GM18505 (cell line): Measurements from ENCODE around the gene ISM2.
"Not testable (repeated sequence)": the region's sequence is repeated elsewhere in the genome, so short reads cannot be mapped to it uniquely, and the experiment has no call there.

Experiments
- ATAC-seq: cut with Tn5 transposase; IDR thresholded peaks from one replicate; pipeline ENCODE4 v1.9.1; 2021; ENCODE audit not compliant: unreplicated experiment
- POLR2A ChIP-seq: IDR thresholded peaks from 4 replicates; pipeline ENCODE4 v1.6.1; 2011; ENCODE audit warnings: borderline replicate concordance; ENCODE audit not compliant: insufficient read depth, insufficient read length; ENCODE audit errors: extremely low read depth

The ISM2 gene

DNA sequence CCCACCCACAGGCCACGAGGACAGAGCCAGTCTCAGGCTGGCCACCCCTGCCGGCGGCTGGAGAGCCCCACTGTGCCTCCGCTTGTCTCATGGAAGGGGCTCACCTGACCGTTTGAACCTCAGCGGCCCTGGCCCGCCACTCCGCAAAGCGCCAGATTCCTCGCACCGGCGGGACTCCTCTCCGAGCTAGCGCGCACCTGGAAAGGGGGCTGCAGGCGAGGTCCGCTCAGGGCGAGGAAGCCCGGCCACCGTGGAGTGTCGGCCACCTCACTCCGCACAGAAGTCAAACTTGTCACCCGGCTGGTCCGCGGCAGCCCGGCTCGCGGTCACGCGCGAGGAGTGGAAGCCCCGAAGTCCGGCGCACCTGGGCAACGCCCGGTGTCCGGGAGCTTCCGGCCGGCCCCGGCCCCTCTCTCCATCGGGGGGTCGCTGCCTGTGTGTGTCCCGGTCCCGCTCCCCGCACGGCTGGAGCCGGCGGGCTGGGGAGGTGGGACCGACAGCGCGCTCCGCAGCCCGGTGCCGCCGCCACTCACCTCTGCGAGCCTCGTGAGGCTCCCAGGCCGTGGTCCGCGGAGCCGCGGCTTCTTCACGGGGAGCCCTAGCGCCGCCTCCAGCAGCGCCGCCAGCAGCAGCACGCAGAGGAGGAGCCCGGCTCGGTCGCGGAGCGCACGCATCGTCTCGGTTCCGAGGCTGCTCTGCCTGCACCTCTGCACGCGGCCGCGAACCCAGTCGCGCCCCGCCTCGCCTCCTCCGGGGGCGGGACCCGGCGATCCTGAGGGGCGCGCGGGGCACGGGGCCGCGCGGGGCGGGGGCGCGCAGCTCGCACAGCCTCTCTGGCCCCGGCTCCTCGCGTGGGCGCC, at the start of gene ISM2:
Gene ISM2, minus strand, starts transcription at position 697 of the 860 bp plus-strand sequence. Its CDS starts 23 bp downstream, at position 674.
- no peak for TF ChIP-seq POLR2A
- ATAC-seq = peak; percentile 75

- no peak for ATAC-seq
- no peak for TF ChIP-seq POLR2A
Measured at GRCh38 chr14:77547512-77548180, 49.0 kb upstream of the ISM2 start.

GRCh38 chr14:77545171-77545570, 46.6 kb upstream of the ISM2 start:
- not testable (repeated sequence) for ATAC-seq

- no peak for ATAC-seq
- no peak for TF ChIP-seq POLR2A
Measured at GRCh38 chr14:77544571-77544970, 46.0 kb upstream of the ISM2 start.

DNA sequence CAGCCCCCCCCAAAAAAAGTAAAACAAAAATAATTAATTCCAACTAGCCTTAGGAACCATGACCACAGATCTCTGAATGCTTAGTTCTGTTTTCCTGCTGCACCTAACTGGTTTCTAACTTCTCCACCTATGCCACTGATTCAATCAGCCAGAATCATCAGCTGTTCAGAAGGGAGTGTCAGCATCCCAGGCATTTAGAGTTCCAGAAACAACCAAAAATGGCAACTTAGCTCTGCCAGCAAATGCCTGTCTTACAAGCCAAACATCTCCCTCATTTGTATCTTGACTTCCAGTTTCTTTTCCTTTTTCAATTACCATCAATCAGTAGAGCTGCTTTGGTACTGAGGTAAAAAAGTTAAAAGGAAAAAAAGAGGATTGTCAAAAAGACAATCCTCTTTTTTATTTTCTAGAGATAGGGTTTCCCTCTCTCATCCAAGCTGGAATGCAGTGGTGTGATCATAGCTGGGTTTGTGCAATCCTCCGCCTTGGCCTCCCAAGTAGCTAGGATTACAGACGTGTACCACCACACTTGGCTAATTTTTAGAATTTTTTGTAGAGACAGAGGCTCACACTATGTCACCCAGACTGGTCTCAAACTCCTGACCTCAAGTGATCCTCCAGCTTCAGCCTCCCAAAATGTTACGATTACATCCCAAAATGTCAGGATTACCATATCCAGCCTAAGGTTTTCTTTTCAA, 45.2 kb upstream of the ISM2 start:
- no peak for TF ChIP-seq POLR2A
- ATAC-seq = no peak

DNA sequence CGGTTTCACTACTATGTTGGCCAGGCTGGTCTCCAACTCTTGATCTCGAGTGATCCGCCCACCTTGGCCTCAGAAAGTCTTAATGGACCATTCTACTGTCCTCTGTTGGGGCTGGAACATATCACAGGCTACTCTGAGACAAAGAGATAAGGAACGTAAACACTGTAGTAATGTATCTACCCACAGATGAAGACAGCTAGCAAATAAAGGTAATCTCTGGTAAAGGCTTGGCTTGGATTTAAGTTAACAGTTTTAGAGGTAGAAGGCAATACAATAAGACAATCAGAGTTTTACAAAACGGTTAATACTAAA, 44.6 kb upstream of the ISM2 start:
- ATAC-seq = no peak
- TF ChIP-seq POLR2A = no peak

DNA sequence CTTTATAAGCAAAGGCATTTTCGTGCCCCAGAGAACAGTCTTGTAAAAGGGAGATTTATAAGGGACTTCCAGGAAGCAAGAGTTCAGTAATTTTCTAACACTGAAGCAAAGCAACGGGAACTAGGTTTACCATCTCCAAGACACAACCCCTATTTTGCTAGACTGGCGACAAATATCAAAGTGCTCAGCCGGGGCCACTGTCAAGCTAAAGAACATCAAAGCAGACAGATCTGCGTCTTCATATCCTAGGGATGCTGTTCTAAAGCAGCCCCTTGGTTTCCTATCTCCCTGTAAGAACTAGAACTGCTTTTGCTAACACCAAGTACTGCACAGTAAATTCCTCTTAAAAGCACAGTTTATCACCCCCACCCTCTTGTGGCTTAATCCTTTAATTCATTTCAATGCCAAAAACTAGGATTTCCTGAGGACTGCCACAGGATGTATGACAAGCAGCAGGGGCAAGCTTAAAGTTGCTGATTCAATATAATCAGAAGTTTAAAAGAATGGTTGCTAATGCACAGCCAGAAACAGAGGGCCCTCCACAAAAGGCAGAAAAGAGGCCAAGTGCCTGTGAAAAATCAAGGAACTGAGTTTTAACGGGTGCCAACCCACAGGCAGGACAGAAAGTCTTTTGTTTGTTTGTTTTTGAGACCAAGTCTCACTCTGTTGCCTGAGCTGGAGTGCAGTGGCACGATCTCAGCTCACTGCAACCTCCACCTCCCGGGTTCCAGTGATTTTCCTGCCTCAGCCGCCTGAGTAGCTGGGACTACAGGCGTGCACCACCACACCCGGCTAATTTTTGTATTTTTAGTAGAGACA, 44.0 kb upstream of the ISM2 start:
- peak; percentile 23 for ATAC-seq
- no peak for TF ChIP-seq POLR2A

DNA sequence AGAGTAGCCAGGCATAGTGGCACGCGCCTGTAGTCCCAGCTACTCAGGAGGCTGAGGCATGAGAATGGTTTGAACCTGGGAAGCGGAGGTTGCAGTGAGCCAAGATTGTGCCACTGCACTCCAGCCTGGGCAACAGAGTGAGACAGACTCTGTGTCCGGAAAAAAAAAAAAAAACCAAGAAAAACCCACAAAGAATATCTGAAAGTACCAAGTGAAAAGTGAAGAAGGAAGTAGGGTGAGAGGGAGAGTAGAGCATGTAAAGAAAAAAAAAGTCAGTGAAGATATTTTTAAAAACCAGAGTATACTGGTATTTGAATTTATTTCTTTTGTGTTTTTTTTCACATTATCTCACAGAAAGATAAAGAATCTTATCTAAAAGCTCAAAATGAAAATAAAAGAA, 43.3 kb upstream of the ISM2 start:
- ATAC-seq = peak; percentile 55
- TF ChIP-seq POLR2A = no peak

DNA sequence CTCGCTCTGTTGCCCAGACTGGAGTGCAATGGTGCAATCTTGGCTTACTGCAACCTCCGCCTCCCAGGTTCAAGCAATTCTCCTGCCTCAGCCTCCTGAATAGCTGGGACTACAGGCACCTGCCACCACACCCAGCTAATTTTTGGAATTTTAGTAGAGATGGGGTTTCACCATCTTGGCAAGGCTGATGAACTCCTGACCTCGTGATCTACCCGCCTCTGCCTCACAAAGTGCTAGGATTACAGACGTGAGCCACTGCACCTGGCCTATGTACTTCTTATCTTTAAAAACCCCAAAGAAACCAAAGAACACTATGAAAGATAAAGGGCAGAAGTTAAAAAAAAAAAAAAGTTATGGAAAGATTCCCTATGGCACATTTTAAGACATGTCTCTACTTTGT, 38.3 kb upstream of the ISM2 start:
- not testable (repeated sequence) for ATAC-seq

- no peak for ATAC-seq
- TF ChIP-seq POLR2A = no peak
Measured at GRCh38 chr14:77531071-77531470, 32.5 kb upstream of the ISM2 start.

DNA sequence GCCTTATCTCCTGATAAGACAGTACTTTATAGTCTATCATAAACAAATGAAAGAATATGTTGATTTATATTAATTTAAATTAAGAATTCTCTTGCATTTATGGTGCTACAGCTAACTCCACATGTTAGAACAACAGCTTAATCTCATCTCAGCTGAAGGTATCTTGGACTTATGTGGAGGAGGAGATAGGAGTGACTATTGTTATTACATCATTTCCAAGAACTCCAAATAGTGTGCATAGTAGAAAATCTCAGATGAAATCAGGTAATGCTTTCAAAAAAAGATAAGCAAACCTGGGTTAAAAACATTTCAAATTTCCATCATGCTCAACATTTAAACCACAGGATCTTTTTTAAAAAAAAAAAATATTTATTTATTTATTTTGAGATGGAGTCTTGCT, 31.3 kb upstream of the ISM2 start:
- no peak for TF ChIP-seq POLR2A
- no peak for ATAC-seq

DNA sequence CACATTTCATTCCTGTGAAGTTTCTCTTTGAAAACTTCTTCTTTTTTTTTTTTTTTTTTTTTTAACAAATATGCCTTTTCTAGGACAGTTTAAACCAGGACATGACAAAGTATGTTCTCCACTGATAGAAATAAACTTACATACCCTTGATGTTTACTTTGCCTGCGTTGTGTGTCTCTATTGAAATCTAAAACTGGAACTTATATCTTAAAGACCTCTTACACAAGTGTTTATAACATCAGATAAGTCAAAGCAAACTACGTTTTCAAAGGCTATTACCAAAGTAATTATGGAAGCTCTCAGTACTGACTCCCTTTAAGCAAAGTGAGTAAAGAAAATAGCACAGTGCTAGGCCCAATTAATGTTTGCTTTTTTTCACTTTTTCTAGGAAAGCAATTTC, 30.6 kb upstream of the ISM2 start:
- ATAC-seq = no peak
- no peak for TF ChIP-seq POLR2A

DNA sequence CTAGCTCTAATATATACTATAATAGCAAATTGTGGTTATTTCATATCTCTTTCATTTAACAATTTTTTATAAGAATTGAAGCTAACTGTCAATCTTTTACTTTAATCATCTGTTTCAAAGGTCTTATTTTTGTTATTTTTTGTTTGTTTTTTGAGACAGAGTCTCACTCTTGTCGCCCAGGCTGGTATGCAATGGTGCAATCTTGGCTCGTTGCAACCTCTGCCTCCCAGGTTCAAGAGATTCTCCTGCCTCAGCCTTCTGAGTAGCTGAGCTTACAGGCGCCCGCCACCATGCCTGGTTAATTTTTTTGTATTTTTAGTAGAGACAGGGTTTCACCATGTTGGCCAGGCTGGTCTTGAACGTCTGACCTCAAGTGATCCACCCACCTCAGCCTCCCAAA, 30.1 kb upstream of the ISM2 start:
- not testable (repeated sequence) for ATAC-seq
